Measurements from ENCODE around the gene SERP1. TPM values are rescaled to one million over a fixed set of nuclear protein-coding genes. Genes with fewer than 3 reads are reported as not detected.
"Not testable (repeated sequence)": the region's sequence is repeated elsewhere in the genome, so short reads cannot be mapped to it uniquely, and the experiment has no call there.

SERP1 gene
- total RNA-seq, 4 donors from 2014 or later, result 221 to 403 (median 303) TPM

DNA sequence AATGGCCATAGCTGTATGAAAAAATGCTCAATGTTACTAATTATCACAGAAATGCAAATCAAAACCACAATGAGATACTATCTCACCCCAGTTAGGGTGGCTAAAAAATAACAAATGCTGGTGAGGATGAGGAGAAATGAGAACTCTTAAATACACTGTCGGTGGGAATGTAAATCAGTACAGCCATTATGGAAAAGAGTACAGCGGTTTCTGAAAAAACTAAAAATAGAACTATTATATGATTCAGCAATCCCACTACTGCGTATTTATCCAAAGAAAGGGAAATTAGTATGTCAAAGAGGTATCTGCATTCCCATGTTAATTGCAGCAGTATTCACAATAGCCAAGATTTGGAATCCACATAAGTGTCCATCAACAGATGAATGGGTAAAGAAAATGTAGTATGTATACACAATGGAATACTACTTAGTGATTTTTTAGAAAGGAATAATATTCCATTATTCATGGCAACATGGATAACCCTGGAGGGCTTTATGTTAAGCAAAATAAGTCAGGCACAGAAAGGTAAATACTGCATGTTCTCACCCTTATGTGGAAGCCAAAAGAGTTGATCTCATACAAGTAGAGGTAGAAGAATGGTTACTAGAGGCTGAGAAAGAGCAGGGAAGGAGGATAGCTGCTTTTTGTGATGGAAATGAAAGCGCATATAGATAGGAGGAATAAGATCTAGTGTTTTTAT lies 35.0 kb downstream of the SERP1 start:
- TF ChIP-seq, protein P1, sequence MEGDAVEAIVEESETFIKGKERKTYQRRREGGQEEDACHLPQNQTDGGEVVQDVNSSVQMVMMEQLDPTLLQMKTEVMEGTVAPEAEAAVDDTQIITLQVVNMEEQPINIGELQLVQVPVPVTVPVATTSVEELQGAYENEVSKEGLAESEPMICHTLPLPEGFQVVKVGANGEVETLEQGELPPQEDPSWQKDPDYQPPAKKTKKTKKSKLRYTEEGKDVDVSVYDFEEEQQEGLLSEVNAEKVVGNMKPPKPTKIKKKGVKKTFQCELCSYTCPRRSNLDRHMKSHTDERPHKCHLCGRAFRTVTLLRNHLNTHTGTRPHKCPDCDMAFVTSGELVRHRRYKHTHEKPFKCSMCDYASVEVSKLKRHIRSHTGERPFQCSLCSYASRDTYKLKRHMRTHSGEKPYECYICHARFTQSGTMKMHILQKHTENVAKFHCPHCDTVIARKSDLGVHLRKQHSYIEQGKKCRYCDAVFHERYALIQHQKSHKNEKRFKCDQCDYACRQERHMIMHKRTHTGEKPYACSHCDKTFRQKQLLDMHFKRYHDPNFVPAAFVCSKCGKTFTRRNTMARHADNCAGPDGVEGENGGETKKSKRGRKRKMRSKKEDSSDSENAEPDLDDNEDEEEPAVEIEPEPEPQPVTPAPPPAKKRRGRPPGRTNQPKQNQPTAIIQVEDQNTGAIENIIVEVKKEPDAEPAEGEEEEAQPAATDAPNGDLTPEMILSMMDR (IDR thresholded peaks at IDR 0.05), result no peak
- no peak for DNase-seq (ENCODE audit: low spot score)
- ATAC-seq (ENCODE audit: low FRiP score), result no peak

DNA sequence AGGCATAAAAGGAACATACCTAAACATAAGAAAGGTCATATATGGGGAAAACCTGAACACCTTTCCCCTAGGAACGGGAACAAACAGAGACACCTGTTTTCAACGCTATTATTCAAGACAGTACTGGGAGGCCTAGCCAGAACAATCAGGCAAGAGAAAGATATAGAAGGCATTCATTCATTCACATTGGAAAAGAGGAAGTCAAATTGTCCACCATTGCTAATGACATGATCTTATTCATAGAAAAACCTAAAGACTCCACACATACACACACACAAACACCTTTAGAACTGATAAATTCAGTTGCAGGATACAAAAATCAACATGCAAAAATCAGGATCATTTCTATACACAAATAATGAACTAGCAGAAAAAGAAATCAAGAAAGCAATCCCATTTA lies 36.5 kb downstream of the SERP1 start:
- TF ChIP-seq, protein P1 (IDR thresholded peaks at IDR 0.05), result no peak
- DNase-seq (ENCODE audit: low spot score) (no peak), ATAC-seq (ENCODE audit: low FRiP score) (no peak)

DNA sequence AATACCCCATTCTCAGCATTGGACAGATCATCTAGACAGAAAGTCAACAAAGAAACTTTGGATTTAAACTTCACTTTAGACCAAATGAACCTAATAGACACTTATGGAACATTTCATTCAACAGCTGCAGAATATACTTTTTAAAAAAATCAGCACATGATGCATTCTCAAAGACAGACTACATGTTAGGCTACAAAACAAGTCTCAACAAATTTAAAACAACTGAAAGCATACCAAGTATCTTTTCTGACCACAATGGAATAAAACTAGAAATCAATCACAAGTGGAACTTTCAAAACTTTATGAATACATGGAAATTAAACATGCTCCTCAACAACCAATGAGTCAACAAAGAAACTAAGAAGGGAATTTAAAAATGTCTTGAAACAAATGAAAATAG lies 37.9 kb downstream of the SERP1 start:
- no peak for DNase-seq (ENCODE audit: low spot score)
- TF ChIP-seq, protein P1 (IDR thresholded peaks at IDR 0.05), result no peak
- no peak for ATAC-seq (ENCODE audit: low FRiP score)

DNA sequence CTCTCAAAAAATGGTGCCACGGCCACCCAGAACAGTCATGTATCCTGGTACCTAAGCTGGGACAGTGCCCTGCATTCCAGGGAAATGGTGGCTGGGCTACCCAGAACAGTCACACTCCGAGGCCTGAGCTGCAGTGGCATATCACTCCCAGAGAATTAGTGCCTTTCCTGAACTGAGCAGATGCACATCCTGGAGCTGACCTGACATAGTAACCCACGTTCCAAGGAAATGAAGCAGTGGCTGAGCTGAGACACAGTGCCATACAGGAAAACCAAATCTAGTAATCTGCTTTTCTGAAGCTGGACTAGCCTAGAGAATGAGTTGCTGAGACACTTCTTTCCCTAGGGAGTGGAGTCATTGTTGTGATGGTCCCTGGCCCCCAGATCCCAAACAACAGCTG lies 41.8 kb downstream of the SERP1 start:
- TF ChIP-seq, protein P1 (IDR thresholded peaks at IDR 0.05), result no peak
- DNase-seq (ENCODE audit: low spot score), result no peak
- no peak for ATAC-seq (ENCODE audit: low FRiP score)

DNA sequence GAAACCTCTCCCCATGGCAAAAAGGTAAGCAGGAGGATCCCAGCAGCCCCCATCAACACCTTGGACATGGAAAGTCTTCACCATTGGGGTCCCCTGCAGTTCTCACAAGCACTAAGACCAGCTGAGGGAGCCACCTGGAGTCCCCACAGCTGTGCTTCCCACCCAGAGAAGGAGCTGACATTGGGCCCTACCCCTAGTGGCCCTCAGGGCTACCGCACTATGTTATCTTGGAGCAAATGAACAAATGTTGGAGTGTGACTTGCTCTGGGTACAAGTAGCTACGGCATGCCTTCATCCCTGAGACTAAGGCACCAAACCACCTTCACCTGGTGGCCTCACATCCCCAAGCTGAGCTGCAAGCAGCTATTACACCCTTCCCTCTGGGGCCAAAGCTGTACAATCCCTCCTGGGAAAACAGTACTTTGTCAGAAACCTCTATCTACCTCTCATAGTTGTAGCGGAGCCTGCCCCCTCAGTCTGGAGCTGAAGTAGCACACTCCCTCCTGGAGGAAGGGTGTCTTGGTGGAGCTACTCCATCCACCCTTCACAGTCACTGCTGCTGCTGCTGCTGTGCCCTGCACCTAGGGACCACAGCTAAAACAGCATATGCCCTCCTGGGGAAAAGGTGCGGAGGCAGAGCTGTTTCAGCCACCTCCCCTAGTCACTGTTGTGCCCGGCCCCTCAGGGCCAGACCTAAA lies 42.7 kb downstream of the SERP1 start:
- TF ChIP-seq, protein P1 (IDR thresholded peaks at IDR 0.05), result no peak
- no peak for DNase-seq (ENCODE audit: low spot score)
- no peak for ATAC-seq (ENCODE audit: low FRiP score)

DNA sequence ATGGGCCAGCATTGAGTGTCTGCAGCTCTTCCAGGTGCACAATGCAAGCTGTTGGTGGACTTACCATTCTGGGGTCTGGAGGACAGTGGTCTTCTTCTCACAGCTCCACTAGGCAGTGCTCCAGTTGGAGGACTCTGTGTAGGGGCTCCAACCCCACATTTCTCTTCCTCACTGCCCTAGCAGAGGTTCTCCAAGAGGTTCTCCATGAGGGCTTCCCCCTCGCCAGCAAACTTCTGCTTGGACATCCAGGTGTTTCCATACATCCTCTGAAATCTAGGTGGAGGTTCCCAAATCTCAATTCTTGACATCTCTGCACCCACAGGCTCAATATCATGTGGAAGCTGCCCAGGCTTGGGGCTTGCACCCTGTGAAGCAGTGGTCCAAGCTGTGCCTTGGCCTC lies 45.3 kb downstream of the SERP1 start:
- not testable (repeated sequence) for DNase-seq (ENCODE audit: low spot score); ATAC-seq (ENCODE audit: low FRiP score)

DNA sequence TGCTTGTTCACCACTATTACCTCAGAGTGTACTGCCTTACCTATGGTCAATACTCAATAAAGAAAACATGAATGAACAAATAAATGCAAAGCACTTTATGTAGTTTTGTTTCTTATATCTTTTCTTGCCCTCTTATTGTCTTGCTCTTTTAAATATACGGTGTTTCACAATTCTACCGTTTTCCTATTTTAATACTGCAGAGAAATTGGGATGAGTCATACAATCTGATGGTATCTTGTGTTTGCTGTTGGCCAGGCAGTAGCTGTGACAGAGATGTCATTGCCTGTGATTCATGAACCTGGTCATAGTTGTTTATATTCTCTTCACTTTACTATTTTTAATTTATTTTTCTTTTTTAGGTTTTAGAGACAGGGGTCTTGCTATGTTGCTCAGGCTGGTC lies 48.3 kb downstream of the SERP1 start:
- TF ChIP-seq, protein P1 (IDR thresholded peaks at IDR 0.05), result no peak
- ATAC-seq (ENCODE audit: low FRiP score) (no peak), DNase-seq (ENCODE audit: low spot score) (no peak)

Data from omental fat pad (tissue), 4 donors.